Panc1 (cell line): ENCODE data around the gene BCL2L1. TPM values are rescaled to one million over a fixed set of nuclear protein-coding genes. Genes with fewer than 3 reads are reported as not detected.

Source experiments
- ATAC-seq: fragments of 200-7000 bp; cut with Tn5 transposase; 2 replicates; pipeline ENCODE4 v1.9.1; 2020; ENCODE audit warnings: mild to moderate bottlenecking, moderate library complexity
- BruUV-seq: library from RNA; stranded (reverse); fragments of 400-500 nt; replicated peaks from 2 replicates; lab custom pipeline; 2021; lab: Mats Ljungman, UMichigan
- CTCF ChIA-PET: fragments of 300-600 bp; sonication (Branson Sonifier 250); formaldehyde crosslinking; loops from one replicate; lab custom pipeline; 2022; ENCODE audit warnings: antibody characterized with exemption; lab: Charles Lee
- POLR2A ChIA-PET: fragments of 300-600 bp; sonication (Branson Sonifier 250); formaldehyde crosslinking; loops from one replicate; lab custom pipeline; 2022; ENCODE audit warnings: antibody characterized with exemption; lab: Charles Lee
- DNase-seq: peaks from one replicate; pipeline ENCODE4 v3.0.0-alpha.2; 2010; ENCODE audit warnings: low read depth, low spot score
- H3K27ac ChIP-seq: 2 replicates; pipeline ENCODE4 v1.5.1; 2011; ENCODE audit warnings: mild to moderate bottlenecking, low read length, inconsistent platforms
- H3K27me3 ChIP-seq: fragments of 200-500 bp; sonication (Bioruptor generic); 2 replicates; pipeline ENCODE4 v1.6.0; 2014; ENCODE audit warnings: low read length, inconsistent platforms; ENCODE audit not compliant: control insufficient read depth, insufficient read depth
- H3K36me3 ChIP-seq: fragments of 200-500 bp; sonication (Bioruptor generic); 2 replicates; pipeline ENCODE4 v1.5.1; 2014; ENCODE audit warnings: inconsistent platforms, mild to moderate bottlenecking, low read length, moderate library complexity; ENCODE audit not compliant: control insufficient read depth, insufficient read depth
- H3K4me1 ChIP-seq: 2 replicates; pipeline ENCODE4 v1.5.1; 2011; ENCODE audit warnings: inconsistent platforms, mild to moderate bottlenecking, low read length, moderate library complexity; ENCODE audit not compliant: control insufficient read depth, insufficient read depth
- H3K4me3 ChIP-seq, 2 experiments: 2 replicates each; pipeline ENCODE4 v1.5.1; 2011 to 2012; ENCODE audit warnings: low read depth in 2 of 2, low read length in 2 of 2, mild to moderate bottlenecking in 2 of 2, inconsistent platforms in 1 of 2, moderate library complexity in 1 of 2
- H3K9me3 ChIP-seq: fragments of 200-500 bp; sonication (Bioruptor generic); 2 replicates; pipeline ENCODE4 v1.5.1; 2014; ENCODE audit warnings: low read depth, mild to moderate bottlenecking, inconsistent platforms, low read length, moderate library complexity; ENCODE audit not compliant: control insufficient read depth, insufficient read depth
- POLR2AphosphoS5 ChIP-seq: IDR thresholded peaks from 2 replicates; pipeline ENCODE4 v1.6.1; 2012; ENCODE audit warnings: mild to moderate bottlenecking, low read depth, low read length, moderate library complexity
- SIN3A ChIP-seq: IDR thresholded peaks from 2 replicates; pipeline ENCODE4 v1.6.1; 2012; ENCODE audit warnings: low read depth, mild to moderate bottlenecking, low read length, moderate library complexity, borderline replicate concordance; ENCODE audit not compliant: insufficient read depth
- TCF7L2 ChIP-seq: IDR thresholded peaks from 2 replicates; pipeline ENCODE4 v1.6.1; 2011; ENCODE audit warnings: mild to moderate bottlenecking, low read depth, low read length, inconsistent platforms
- in situ Hi-C: cut with HindIII; loops from 2 replicates; pipeline ENCODE4 v1.10.0; 2016; ENCODE audit warnings: low sequenced_read_pairs, low pct_unique_long_range_greater_than_20kb
- intact Hi-C: fragments of 100-400 bp; cut with micrococcal nuclease; formaldehyde crosslinking; loops from one replicate; pipeline ENCODE4 v1.10.0; 2022; ENCODE audit not compliant: unreplicated experiment
- total RNA-seq: library from RNA; stranded (reverse); gene quantifications from one replicate; pipeline ENCODE4 v1.2.1, GENCODE V29; 2021; ENCODE audit not compliant: unreplicated experiment
- TF ChIP-seq, protein P1 (sequence below), 2 experiments: IDR thresholded peaks; 2 replicates each; pipeline ENCODE4 v1.6.1; 2011 to 2012; ENCODE audit warnings: low read depth in 2 of 2, control low read depth in 1 of 2, low read length in 1 of 2, mild to moderate bottlenecking in 1 of 2, moderate library complexity in 1 of 2; ENCODE audit not compliant: insufficient read depth in 1 of 2
- TF ChIP-seq, protein P2 (sequence below): fragments of 450-650 bp; IDR thresholded peaks from 2 replicates; pipeline ENCODE4 v1.5.1; 2017; ENCODE audit warnings: mild to moderate bottlenecking

BCL2L1 gene
- total RNA-seq, 1 experiment from 2014 or later, result 150 TPM

GRCh38 chr20:31633339-31633914 is 89.2 kb downstream of the BCL2L1 start:
- Histone ChIP-seq H3K27me3 (no peaks in the 10 kb centered on the region), H3K36me3 (no peaks in the 10 kb centered on the region), H3K27ac (no peak overlapping the region), H3K4me3 (no peak overlapping the region), H3K9me3 (no peaks in the 10 kb centered on the region), H3K4me1 (no peaks in the 10 kb centered on the region)
- POLR2A ChIA-PET, result interaction anchor here (0.6 to 1.1 kb wide), 6 partner anchors 11 to 149 kb away, joined by 3 to 14 read pairs (median 4); no protein-coding TSS in a partner anchor
- BruUV-seq, result no TSS peak
- ATAC-seq (peak; percentile 27; the same call in 1 of the 2 replicates), DNase-seq (no peak)
- intact Hi-C loops (loop anchor here (10.0 kb wide), 1 partner anchor 561 kb away; no protein-coding TSS in a partner anchor), in situ Hi-C loops (no loop called here)
- no peak for TF ChIP-seq POLR2AphosphoS5
- TF ChIP-seq TCF7L2, result no peak
- TF ChIP-seq, protein P1, sequence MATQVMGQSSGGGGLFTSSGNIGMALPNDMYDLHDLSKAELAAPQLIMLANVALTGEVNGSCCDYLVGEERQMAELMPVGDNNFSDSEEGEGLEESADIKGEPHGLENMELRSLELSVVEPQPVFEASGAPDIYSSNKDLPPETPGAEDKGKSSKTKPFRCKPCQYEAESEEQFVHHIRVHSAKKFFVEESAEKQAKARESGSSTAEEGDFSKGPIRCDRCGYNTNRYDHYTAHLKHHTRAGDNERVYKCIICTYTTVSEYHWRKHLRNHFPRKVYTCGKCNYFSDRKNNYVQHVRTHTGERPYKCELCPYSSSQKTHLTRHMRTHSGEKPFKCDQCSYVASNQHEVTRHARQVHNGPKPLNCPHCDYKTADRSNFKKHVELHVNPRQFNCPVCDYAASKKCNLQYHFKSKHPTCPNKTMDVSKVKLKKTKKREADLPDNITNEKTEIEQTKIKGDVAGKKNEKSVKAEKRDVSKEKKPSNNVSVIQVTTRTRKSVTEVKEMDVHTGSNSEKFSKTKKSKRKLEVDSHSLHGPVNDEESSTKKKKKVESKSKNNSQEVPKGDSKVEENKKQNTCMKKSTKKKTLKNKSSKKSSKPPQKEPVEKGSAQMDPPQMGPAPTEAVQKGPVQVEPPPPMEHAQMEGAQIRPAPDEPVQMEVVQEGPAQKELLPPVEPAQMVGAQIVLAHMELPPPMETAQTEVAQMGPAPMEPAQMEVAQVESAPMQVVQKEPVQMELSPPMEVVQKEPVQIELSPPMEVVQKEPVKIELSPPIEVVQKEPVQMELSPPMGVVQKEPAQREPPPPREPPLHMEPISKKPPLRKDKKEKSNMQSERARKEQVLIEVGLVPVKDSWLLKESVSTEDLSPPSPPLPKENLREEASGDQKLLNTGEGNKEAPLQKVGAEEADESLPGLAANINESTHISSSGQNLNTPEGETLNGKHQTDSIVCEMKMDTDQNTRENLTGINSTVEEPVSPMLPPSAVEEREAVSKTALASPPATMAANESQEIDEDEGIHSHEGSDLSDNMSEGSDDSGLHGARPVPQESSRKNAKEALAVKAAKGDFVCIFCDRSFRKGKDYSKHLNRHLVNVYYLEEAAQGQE (IDR thresholded peaks at IDR 0.05; ENCODE audit: insufficient read depth in 1 of 2, low read depth in 2 of 2, low read length in 1 of 2), result no peak
- TF ChIP-seq, protein P2, sequence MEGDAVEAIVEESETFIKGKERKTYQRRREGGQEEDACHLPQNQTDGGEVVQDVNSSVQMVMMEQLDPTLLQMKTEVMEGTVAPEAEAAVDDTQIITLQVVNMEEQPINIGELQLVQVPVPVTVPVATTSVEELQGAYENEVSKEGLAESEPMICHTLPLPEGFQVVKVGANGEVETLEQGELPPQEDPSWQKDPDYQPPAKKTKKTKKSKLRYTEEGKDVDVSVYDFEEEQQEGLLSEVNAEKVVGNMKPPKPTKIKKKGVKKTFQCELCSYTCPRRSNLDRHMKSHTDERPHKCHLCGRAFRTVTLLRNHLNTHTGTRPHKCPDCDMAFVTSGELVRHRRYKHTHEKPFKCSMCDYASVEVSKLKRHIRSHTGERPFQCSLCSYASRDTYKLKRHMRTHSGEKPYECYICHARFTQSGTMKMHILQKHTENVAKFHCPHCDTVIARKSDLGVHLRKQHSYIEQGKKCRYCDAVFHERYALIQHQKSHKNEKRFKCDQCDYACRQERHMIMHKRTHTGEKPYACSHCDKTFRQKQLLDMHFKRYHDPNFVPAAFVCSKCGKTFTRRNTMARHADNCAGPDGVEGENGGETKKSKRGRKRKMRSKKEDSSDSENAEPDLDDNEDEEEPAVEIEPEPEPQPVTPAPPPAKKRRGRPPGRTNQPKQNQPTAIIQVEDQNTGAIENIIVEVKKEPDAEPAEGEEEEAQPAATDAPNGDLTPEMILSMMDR, result no peak
- TF ChIP-seq SIN3A, result no peak
- CTCF ChIA-PET, result interaction anchor here (0.5 to 4.7 kb wide), 32 partner anchors 10 to 982 kb away, joined by 3 to 67 read pairs (median 6); partner anchors contain the start of gene ID1

- Histone ChIP-seq H3K36me3 (no peaks in the 10 kb centered on the region), H3K27me3 (no peaks in the 10 kb centered on the region), H3K9me3 (no peaks in the 10 kb centered on the region), H3K27ac (no peak overlapping the region), H3K4me3 (no peak overlapping the region), H3K4me1 (no peaks in the 10 kb centered on the region)
- TF ChIP-seq SIN3A (no peak), TCF7L2 (no peak), POLR2AphosphoS5 (no peak)
- TF ChIP-seq, protein P2, result no peak
- TF ChIP-seq, protein P1 (IDR thresholded peaks at IDR 0.05; ENCODE audit: insufficient read depth in 1 of 2, low read depth in 2 of 2, low read length in 1 of 2), result no peak
- in situ Hi-C loops, result no loop called here
- ChIA-PET POLR2A (interaction anchor here (0.6 kb wide), 1 partner anchor 60 kb away, joined by 4 read pairs; no protein-coding TSS in a partner anchor), CTCF (interaction anchor here (1.1 to 4.7 kb wide), 5 partner anchors 11 to 91 kb away, joined by 5 to 67 read pairs (median 19); partner anchors contain the start of gene ID1)
- no peak for ATAC-seq
- DNase-seq, result no peak
- BruUV-seq, result no TSS peak
- intact Hi-C loops, result loop anchor here (10.0 kb wide), 1 partner anchor 562 kb away; no protein-coding TSS in a partner anchor
These were observed 89.9 kb downstream of the BCL2L1 start for GRCh38 chr20:31632548-31633338.
